Liver (tissue), 9 donors: ENCODE data around the gene NEIL1. TPM values are rescaled to one million over a fixed set of nuclear protein-coding genes. Genes with fewer than 3 reads are reported as not detected.

Experiments used
- DNase-seq: peaks from one replicate; pipeline ENCODE4 v3.0.0-alpha.2; 2017; ENCODE audit warnings: low spot score
- H3K27ac ChIP-seq, 2 donors: one replicate each; pipeline ENCODE4 v1.7.0; 2013; ENCODE audit warnings: inconsistent platforms in 2 of 2, low read length in 2 of 2, control low read depth in 1 of 2, low read depth in 1 of 2, mild to moderate bottlenecking in 1 of 2
- H3K27me3 ChIP-seq, 4 donors: one replicate each; pipeline versions ENCODE4 v1.6.1 to v1.7.0; 2013; ENCODE audit warnings: low read length in 3 of 4, inconsistent platforms in 1 of 4, mild to moderate bottlenecking in 1 of 4, moderate library complexity in 1 of 4; ENCODE audit not compliant: control insufficient read depth in 4 of 4, insufficient read depth in 4 of 4
- H3K36me3 ChIP-seq, 4 donors: one replicate each; pipeline versions ENCODE4 v1.6.1 to v1.7.0; 2013; ENCODE audit warnings: low read length in 3 of 4, mild to moderate bottlenecking in 3 of 4, low read depth in 1 of 4, moderate library complexity in 1 of 4; ENCODE audit not compliant: control insufficient read depth in 4 of 4, insufficient read depth in 3 of 4
- H3K4me1 ChIP-seq, 4 donors: one replicate each; pipeline versions ENCODE4 v1.6.1 to v1.7.0; 2013; ENCODE audit warnings: low read length in 3 of 4, mild to moderate bottlenecking in 3 of 4, moderate library complexity in 1 of 4; ENCODE audit not compliant: control insufficient read depth in 4 of 4, insufficient read depth in 4 of 4
- H3K4me3 ChIP-seq, 3 donors: one replicate each; pipeline versions ENCODE4 v1.6.1 to v1.7.0; 2013; ENCODE audit warnings: low read length in 3 of 3, control low read depth in 1 of 3, low read depth in 1 of 3, mild to moderate bottlenecking in 1 of 3
- H3K9ac ChIP-seq, 2 donors: one replicate each; pipeline ENCODE4 v1.7.0; 2013; ENCODE audit warnings: low read length in 2 of 2, mild to moderate bottlenecking in 2 of 2, moderate library complexity in 2 of 2, control low read depth in 1 of 2, low read depth in 1 of 2
- H3K9me3 ChIP-seq, 4 donors: one replicate each; pipeline versions ENCODE4 v1.6.1 to v1.7.0; 2013; ENCODE audit warnings: low read length in 3 of 4; ENCODE audit not compliant: control insufficient read depth in 4 of 4
- CTCF ChIP-seq: fragments of 150-350 bp; IDR thresholded peaks from 2 replicates; pipeline ENCODE4 v1.5.1; 2017; ENCODE audit warnings: improper control_type of control experiment, low read depth, low read length; ENCODE audit not compliant: missing input control
- EGR1 ChIP-seq, 2 donors: IDR thresholded peaks; 2 replicates each; pipeline ENCODE4 v1.6.1; 2016 to 2018; ENCODE audit warnings: antibody characterized with exemption in 2 of 2, low read depth in 2 of 2
- FOXA1 ChIP-seq: IDR thresholded peaks from 2 replicates; pipeline ENCODE4 v1.6.1; 2016; ENCODE audit warnings: antibody characterized with exemption
- FOXA2 ChIP-seq: IDR thresholded peaks from 2 replicates; pipeline ENCODE4 v1.6.1; 2016; ENCODE audit warnings: antibody characterized with exemption
- GABPA ChIP-seq, 2 donors: IDR thresholded peaks in 1 of 2; conservative IDR thresholded peaks in 1 of 2; 2 replicates each; pipeline ENCODE4 v1.6.1; 2016; ENCODE audit warnings: antibody characterized with exemption in 2 of 2, mild to moderate bottlenecking in 1 of 2, moderate library complexity in 1 of 2
- HNF4A ChIP-seq, 2 donors: conservative IDR thresholded peaks; 2 replicates each; pipeline ENCODE4 v1.6.1; 2016; ENCODE audit warnings: antibody characterized with exemption in 2 of 2, mild to moderate bottlenecking in 2 of 2
- HNF4G ChIP-seq: IDR thresholded peaks from 2 replicates; pipeline ENCODE4 v1.6.1; 2016; ENCODE audit warnings: antibody characterized with exemption
- JUND ChIP-seq, 2 donors: IDR thresholded peaks; 2 replicates each; pipeline ENCODE4 v1.6.1; 2016; ENCODE audit warnings: antibody characterized with exemption in 2 of 2
- MAX ChIP-seq: IDR thresholded peaks from 2 replicates; pipeline ENCODE4 v1.6.1; 2016; ENCODE audit warnings: antibody characterized with exemption
- NR2F2 ChIP-seq: IDR thresholded peaks from 2 replicates; pipeline ENCODE4 v1.6.1; 2016; ENCODE audit warnings: antibody characterized with exemption
- RAD21 ChIP-seq, 2 donors: IDR thresholded peaks; 2 replicates each; pipeline ENCODE4 v1.6.1; 2016; ENCODE audit warnings: antibody characterized with exemption in 2 of 2, mild to moderate bottlenecking in 2 of 2
- RXRA ChIP-seq, 2 donors: IDR thresholded peaks; 2 replicates each; pipeline ENCODE4 v1.6.1; 2017 to 2018; ENCODE audit warnings: antibody characterized with exemption in 2 of 2, mild to moderate bottlenecking in 1 of 2
- SP1 ChIP-seq: IDR thresholded peaks from 2 replicates; pipeline ENCODE4 v1.6.1; 2018; ENCODE audit warnings: antibody characterized with exemption, mild to moderate bottlenecking
- TAF1 ChIP-seq: conservative IDR thresholded peaks from 2 replicates; pipeline ENCODE4 v1.6.1; 2016; ENCODE audit warnings: antibody characterized with exemption, mild to moderate bottlenecking
- YY1 ChIP-seq: IDR thresholded peaks from 2 replicates; pipeline ENCODE4 v1.6.1; 2016; ENCODE audit warnings: antibody characterized with exemption, mild to moderate bottlenecking
- WGBS: extraction: QIAGEN DNeasy Blood & Tissue Kit; methylation state at CpG from one replicate; pipeline ENCODE4 v1.1.7; 2013; 5-methylcytosine and 5-hydroxymethylcytosine counted together
- polyA plus RNA-seq, 2 donors: library from polyadenylated mRNA; stranded (reverse) in 1 of 2; unstranded in 1 of 2; fragments of 200-250 nt in 1 of 2; fragments of >200 nt in 1 of 2; fragmentation: Nextera tagmentation in 1 of 2; extraction: Ambion mirVana in 1 of 2; gene quantifications; one replicate each; pipeline versions ENCODE4 v1.2.1 to v1.2.3, GENCODE V29; 2013 to 2015
- total RNA-seq, 2 donors: library from RNA; depleted of rRNA; stranded (reverse); fragments of >200 nt; gene quantifications; one replicate each; pipeline ENCODE4 v1.2.3, GENCODE V29; 2014
- TF ChIP-seq, protein P1 (sequence below): IDR thresholded peaks from 2 replicates; pipeline ENCODE4 v1.6.1; 2016; ENCODE audit warnings: antibody characterized with exemption, mild to moderate bottlenecking
- TF ChIP-seq, protein P2 (sequence below): IDR thresholded peaks from 2 replicates; pipeline ENCODE4 v1.6.1; 2016; ENCODE audit warnings: antibody characterized with exemption
- TF ChIP-seq, protein P3 (sequence below): IDR thresholded peaks from 2 replicates; pipeline ENCODE4 v1.6.1; 2016; ENCODE audit warnings: antibody characterized with exemption
- donor health status: healthy.
- donor health status: healthy.
- donor health status: healthy.
- donor health status: healthy.
- donor health status: healthy.

Gene NEIL1
- total and polyA plus RNA-seq, 4 donors, result 5.3 to 25.8 (median 17.5) TPM

- Histone ChIP-seq H3K4me3 (no peak overlapping the region), H3K36me3 (peaks cover 11 to 51% (median 29%) of the 10 kb centered on the region in 4 donors), H3K9me3 (no peaks in the 10 kb centered on the region), H3K27ac (no peak overlapping the region), H3K9ac (no peak overlapping the region), H3K27me3 (no peaks in the 10 kb centered on the region), H3K4me1 (peaks cover 0 to 22% (median 20%) of the 10 kb centered on the region in 4 donors)
- DNase-seq, result no peak
- 95% methylated on average over 3 of the region's 3 CpGs for WGBS
- TF ChIP-seq FOXA1, result no peak
- TF ChIP-seq, protein P1, sequence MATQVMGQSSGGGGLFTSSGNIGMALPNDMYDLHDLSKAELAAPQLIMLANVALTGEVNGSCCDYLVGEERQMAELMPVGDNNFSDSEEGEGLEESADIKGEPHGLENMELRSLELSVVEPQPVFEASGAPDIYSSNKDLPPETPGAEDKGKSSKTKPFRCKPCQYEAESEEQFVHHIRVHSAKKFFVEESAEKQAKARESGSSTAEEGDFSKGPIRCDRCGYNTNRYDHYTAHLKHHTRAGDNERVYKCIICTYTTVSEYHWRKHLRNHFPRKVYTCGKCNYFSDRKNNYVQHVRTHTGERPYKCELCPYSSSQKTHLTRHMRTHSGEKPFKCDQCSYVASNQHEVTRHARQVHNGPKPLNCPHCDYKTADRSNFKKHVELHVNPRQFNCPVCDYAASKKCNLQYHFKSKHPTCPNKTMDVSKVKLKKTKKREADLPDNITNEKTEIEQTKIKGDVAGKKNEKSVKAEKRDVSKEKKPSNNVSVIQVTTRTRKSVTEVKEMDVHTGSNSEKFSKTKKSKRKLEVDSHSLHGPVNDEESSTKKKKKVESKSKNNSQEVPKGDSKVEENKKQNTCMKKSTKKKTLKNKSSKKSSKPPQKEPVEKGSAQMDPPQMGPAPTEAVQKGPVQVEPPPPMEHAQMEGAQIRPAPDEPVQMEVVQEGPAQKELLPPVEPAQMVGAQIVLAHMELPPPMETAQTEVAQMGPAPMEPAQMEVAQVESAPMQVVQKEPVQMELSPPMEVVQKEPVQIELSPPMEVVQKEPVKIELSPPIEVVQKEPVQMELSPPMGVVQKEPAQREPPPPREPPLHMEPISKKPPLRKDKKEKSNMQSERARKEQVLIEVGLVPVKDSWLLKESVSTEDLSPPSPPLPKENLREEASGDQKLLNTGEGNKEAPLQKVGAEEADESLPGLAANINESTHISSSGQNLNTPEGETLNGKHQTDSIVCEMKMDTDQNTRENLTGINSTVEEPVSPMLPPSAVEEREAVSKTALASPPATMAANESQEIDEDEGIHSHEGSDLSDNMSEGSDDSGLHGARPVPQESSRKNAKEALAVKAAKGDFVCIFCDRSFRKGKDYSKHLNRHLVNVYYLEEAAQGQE, result no peak
- no peak for TF ChIP-seq EGR1 (IDR thresholded peaks at IDR 0.05; ENCODE audit: low read depth in 2 of 2)
- TF ChIP-seq HNF4A (conservative IDR thresholded peaks at IDR 0.05), result no peak
- TF ChIP-seq, protein P2, sequence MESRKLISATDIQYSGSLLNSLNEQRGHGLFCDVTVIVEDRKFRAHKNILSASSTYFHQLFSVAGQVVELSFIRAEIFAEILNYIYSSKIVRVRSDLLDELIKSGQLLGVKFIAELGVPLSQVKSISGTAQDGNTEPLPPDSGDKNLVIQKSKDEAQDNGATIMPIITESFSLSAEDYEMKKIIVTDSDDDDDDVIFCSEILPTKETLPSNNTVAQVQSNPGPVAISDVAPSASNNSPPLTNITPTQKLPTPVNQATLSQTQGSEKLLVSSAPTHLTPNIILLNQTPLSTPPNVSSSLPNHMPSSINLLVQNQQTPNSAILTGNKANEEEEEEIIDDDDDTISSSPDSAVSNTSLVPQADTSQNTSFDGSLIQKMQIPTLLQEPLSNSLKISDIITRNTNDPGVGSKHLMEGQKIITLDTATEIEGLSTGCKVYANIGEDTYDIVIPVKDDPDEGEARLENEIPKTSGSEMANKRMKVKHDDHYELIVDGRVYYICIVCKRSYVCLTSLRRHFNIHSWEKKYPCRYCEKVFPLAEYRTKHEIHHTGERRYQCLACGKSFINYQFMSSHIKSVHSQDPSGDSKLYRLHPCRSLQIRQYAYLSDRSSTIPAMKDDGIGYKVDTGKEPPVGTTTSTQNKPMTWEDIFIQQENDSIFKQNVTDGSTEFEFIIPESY, result no peak
- no peak for TF ChIP-seq YY1
- no peak for TF ChIP-seq NR2F2
- TF ChIP-seq FOXA2, result no peak
- TF ChIP-seq HNF4G, result no peak
- TF ChIP-seq JUND (IDR thresholded peaks at IDR 0.05), result no peak
- TF ChIP-seq TAF1, result no peak
- no peak for TF ChIP-seq GABPA (IDR thresholded peaks at IDR 0.05 in 1 of 2, conservative IDR thresholded peaks at IDR 0.05 in 1 of 2)
- no peak for TF ChIP-seq RXRA (IDR thresholded peaks at IDR 0.05)
- no peak for TF ChIP-seq CTCF
- no peak for TF ChIP-seq SP1
- no peak for TF ChIP-seq MAX
- TF ChIP-seq RAD21 (IDR thresholded peaks at IDR 0.05), result no peak
- TF ChIP-seq, protein P3, sequence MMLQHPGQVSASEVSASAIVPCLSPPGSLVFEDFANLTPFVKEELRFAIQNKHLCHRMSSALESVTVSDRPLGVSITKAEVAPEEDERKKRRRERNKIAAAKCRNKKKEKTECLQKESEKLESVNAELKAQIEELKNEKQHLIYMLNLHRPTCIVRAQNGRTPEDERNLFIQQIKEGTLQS, result no peak
Measured at GRCh38 chr15:75366163-75366562, 19.3 kb downstream of the NEIL1 start.
